Urothelium cell line (cell line): ENCODE results near the gene ABCE1.

Experiments
- DNase-seq: peaks from one replicate; pipeline ENCODE4 v3.0.0; 2011; ENCODE audit warnings: low spot score, mixed read lengths
- FAIRE-seq: peaks from 2 replicates; lab custom pipeline; 2011; peaks lifted over from hg19 to GRCh38; lab: Jason Lieb, UNC

ABCE1 gene

DNA sequence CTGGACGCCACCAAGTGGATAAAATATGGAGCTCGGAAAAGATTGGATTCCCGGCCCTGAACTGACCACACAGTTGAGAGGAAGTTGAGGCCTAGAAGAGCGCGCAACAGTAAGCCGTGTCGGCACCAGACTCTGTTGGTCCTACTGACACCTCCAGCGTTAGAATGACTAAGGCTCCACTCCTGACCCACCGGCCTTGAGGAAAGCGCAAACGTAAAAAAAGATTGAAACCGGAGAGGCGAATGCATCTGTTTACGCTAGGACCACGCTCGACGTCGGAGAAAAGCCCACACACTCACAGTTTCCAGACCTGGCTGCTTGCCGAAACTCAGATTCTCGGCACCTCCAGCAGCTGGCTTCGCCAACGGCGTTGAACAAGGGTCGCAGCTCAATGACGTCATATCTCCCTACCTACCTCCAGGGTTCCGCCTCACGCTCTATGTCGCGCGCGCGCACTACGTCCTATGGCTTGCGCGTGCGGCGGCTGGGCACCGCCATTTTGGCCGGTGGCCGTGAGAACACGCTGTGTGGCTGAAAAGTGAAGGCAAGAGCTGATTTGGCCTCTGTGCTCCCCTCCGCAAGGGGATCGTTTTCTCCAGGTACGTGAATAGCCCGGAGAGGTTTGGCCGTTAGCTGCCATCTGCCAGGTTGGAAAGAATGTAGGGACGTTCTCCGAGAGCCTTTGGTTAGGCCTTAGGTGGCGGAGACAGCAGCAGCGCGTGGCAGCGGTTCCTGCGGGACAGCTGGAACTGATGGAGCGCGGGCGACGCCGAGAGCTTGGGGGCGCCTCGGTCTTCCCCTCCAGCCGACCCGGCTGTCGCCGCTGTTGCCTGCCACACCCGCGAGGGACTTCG is at the start of gene ABCE1, which contains the start of gene ANAPC10:
Gene ABCE1, plus strand, starts transcription at position 491 of the 854 bp plus-strand sequence. CDS start 6,102 bp downstream, outside the sequence.
Gene ANAPC10, minus strand, starts transcription at position 376 of the 854 bp plus-strand sequence. CDS start 2,097 bp downstream, outside the sequence.
- FAIRE-seq: peak; percentile 89
- peak; percentile 94 for DNase-seq

- no peak for FAIRE-seq
Measured at GRCh38 chr4:145048817-145049216, 49.3 kb upstream of the ABCE1 start.

GRCh38 chr4:145049241-145049640 is 48.9 kb upstream of the ABCE1 start:
- no peak for DNase-seq
- FAIRE-seq: no peak

More at GRCh38 chr4:145048817-145049216, 49.3 kb upstream of the ABCE1 start:
- DNase-seq: no peak

- DNase-seq (no peak), FAIRE-seq (no peak)
Measured at GRCh38 chr4:145055533-145056257, 42.4 kb upstream of the ABCE1 start.

GRCh38 chr4:145056325-145057130 is 41.6 kb upstream of the ABCE1 start:
- no peak for DNase-seq
- no peak for FAIRE-seq

DNA sequence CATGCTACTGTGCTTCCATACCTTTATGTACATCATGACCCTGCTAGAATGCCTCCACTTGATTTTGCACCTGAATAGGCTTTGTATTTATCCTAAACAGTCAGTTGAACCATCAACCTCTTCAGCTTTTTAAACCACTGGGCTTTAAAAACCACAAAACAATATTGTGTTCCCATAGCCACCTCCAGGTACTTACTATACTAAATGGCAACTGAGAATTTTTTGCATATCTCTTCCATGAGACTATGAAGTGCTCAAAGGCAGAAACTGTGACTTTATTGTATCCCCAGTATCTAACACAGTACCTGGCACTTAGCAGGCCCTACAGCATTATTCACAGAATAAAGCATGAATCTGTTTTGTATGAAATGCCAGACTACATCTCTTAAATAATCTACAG is 39.9 kb upstream of the ABCE1 start:
- DNase-seq: no peak
- FAIRE-seq: no peak

DNA sequence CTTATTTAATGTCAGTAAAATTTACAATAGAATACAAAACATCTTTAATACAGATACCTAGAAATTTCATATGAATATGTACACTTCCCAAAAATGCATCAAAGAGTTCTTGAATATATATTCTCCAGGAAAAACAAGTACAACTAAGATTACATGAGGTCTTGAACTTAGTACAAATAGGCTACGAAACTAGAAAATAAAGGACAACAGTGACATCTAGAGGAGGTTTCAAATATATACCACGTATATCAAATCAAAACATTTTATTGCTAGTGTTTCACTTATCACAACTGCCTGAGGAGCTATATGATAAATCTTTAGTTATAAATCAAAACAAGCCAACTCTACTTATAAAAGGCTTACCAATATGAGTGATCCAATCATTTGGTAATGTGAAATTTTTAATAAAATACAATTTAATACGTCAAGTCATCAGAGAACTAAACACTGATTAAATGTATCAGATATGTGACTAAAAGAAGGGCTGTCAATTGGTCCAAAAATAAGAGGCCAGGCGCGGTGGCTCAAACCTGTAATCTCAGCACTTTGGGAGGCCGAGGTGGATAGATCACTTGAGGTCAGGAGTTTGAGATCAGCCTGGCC is 36.7 kb upstream of the ABCE1 start:
- FAIRE-seq: no peak
- DNase-seq: peak; percentile 8

DNA sequence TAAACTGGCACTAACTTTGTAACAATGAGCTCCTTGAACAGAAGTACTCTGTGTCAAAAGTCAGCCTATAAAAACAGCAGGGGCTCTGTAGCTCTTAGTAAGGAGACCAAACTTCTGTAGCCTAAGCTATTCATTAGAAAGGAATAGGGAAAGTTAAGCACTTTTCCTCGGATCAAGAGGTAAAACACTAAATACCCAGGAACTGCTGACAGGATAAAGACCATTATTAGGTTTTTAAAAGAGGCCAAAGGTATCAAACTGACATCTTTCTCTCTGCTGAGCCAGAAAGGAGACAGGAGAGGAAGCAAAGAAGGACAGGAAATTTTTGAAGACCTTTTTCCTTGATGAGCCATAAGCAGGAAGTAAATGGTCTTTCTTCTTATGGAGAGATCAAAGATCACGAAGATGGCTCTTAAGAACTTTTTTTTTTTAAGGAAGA is 32.0 kb upstream of the ABCE1 start:
- no peak for FAIRE-seq

GRCh38 chr4:145069361-145069760 is 28.8 kb upstream of the ABCE1 start:
- no peak for DNase-seq
- FAIRE-seq: no peak

More for the DNA sequence above, 32.0 kb upstream of the ABCE1 start:
- no peak for DNase-seq

DNA sequence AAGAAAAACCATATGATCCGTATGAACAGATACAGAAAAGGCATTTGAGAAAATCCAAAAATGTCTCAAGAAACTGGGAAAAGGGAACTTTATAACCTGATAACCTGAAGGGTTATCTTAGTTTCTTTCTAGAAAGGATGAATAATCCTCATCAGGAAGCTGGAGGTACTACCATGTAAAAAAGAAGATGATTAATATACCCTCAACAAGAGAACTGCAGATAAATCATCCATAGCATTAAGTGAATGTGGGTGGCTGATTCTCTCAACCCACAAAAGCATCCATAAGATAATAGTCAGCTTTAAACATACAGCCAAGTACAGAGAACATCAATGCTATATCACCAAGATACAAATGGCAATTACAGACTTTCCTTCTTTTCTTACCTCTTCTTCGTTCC is 26.6 kb upstream of the ABCE1 start:
- no peak for DNase-seq
- no peak for FAIRE-seq

GRCh38 chr4:145075742-145076468 is 22.2 kb upstream of the ABCE1 start:
- DNase-seq (no peak), FAIRE-seq (no peak)

- DNase-seq (no peak), FAIRE-seq (no peak)
Measured at GRCh38 chr4:145076469-145076855, 21.6 kb upstream of the ABCE1 start.

GRCh38 chr4:145081756-145082155 is 16.4 kb upstream of the ABCE1 start:
- FAIRE-seq (no peak), DNase-seq (no peak)

GRCh38 chr4:145083891-145084605 is 14.1 kb upstream of the ABCE1 start:
- no peak for DNase-seq

GRCh38 chr4:145090380-145090779 is 7.7 kb upstream of the ABCE1 start:
- FAIRE-seq (no peak), DNase-seq (no peak)

More at GRCh38 chr4:145083891-145084605, 14.1 kb upstream of the ABCE1 start:
- no peak for FAIRE-seq

DNA sequence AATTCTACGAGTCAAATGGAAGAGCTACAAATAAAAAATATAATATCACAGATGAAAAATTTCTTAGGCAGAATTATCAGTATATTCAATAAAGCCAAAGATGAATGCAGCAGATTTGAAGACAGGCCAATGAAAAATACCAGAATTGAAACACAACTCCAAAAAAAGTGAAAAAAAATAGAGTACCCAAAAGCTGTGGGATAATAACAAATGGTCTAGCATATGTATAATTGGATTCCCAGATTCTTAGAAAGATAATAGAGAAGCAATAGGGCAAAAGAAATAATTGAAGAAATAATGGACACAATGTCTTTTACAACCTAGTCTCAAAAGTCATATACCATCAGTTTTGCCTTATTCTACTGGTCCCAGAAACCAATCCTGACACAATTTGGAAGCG is 4.5 kb upstream of the ABCE1 start:
- FAIRE-seq: no peak
- no peak for DNase-seq

- FAIRE-seq (no peak), DNase-seq (no peak)
Measured at GRCh38 chr4:145097331-145097820, 735 bp upstream of the ABCE1 start.

DNA sequence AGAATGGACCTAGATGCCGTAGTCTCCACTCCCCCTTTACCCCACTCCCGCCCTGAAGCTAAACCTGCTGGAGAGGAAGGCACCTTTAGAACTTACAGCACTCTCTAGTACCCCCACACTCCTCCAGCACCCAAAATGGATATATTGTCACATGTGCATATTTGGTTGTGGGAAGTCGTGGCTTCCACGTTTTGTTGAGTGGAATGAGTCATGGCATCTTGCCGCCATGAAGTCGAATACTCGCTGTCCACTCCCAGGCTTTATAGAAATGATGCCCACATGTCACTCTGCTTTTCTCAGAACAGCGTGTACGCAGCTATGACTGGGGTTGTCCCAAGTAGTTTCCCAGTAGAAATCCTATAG is 545 bp downstream of the ABCE1 start:
- peak; percentile 18 for DNase-seq

DNA sequence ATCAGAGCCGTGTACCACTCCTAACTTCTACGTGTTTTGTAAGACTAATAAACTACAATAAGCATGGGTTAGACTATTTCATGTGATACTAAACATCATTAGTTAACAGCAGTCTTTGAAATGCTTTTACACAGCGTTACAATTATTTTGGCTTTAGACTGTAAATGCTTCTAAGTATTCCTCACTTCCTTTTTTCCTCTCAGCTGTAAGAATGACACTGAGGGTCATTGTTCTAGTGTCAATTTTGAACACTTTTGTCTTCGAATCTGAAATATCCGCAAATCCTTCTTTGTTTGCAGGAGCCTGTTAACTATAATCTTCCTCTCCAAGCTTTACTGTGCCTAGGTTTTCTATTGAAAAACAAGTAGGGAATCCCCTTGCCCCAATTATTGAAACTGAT is 1.5 kb downstream of the ABCE1 start:
- FAIRE-seq: no peak
- DNase-seq: no peak

More for the DNA sequence above, 545 bp downstream of the ABCE1 start:
- no peak for FAIRE-seq
